ENCODE measurements around the gene SAMHD1. TPM values are rescaled to one million over a fixed set of nuclear protein-coding genes. Genes with fewer than 3 reads are reported as not detected.
"Not testable (repeated sequence)": the region's sequence is repeated elsewhere in the genome, so short reads cannot be mapped to it uniquely, and the experiment has no call there.

SAMHD1 gene
- total and polyA plus RNA-seq, 2 donors (not counting 3 experiments of a cell fraction or from before 2014, with no cell fraction given): 13.7 to 27.5 TPM

DNA sequence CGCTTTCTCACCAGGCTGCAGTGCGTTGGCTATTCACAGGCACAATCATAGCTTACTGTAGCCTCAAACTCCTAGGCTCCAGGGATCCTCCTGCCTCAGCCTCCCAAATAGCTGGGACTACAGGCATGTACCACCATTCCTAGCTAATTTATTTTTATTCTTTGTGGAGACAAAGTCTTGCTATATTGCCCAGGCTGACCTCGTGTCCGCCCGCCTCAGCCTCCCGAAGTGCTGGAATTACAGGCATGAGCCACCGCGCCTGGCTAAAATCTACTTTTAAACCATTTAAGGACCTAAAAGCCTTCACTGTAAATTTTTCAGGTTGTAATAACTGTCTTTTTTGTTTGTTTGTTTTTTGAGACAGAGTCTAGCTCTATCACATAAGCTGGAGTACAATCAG, 15.2 kb downstream of the SAMHD1 start:
- DNase-seq (ENCODE audit: low read depth, low spot score) (no peak), FAIRE-seq (no peak)
- dilution Hi-C loops (cut with MboI; ENCODE audit: extremely low pct_ligation_motif_present, low sequenced_read_pairs): no loop called here
- BruUV-seq (replicated peaks): no TSS peak
- Histone ChIP-seq H2AFZ (ENCODE audit: low read depth, low read length) (no peak overlapping the region), H3K4me3 (replicated peaks in 1 of 3; ENCODE audit: insufficient read depth in 1 of 3, low read depth in 1 of 3, low read length in 3 of 3) (no peak overlapping the region), H3K4me2 (ENCODE audit: insufficient read depth, low read length) (no peak overlapping the region), H3K27ac (ENCODE audit: insufficient read depth, low read depth, low read length) (no peak overlapping the region), H4K20me1 (replicated peaks; ENCODE audit: control insufficient read depth, extremely low read depth, insufficient read depth, low read length) (no peaks in the 10 kb centered on the region), H3K9me3 (replicated peaks; ENCODE audit: control insufficient read depth, insufficient read depth, low read length) (no peaks in the 10 kb centered on the region), H3K36me3 (ENCODE audit: control insufficient read depth in 2 of 2, extremely low read depth in 1 of 2, insufficient read depth in 2 of 2, low read length in 2 of 2) (peaks cover 0 to 3% of the 10 kb centered on the region in 2 experiments), H3K9ac (replicated peaks; ENCODE audit: extremely low read depth, insufficient read depth, low read length) (no peak overlapping the region), H3K27me3 (ENCODE audit: control insufficient read depth in 2 of 2, insufficient read depth in 2 of 2, low read length in 2 of 2) (no peaks in the 10 kb centered on the region), H3K79me2 (ENCODE audit: control insufficient read depth, insufficient read depth, low read length) (no peaks in the 10 kb centered on the region), H3K9me1 (replicated peaks; ENCODE audit: control insufficient read depth, extremely low read depth, insufficient read depth, low read length) (no peaks in the 10 kb centered on the region), H3K4me1 (ENCODE audit: control insufficient read depth, extremely low read depth, insufficient read depth, low read length) (no peaks in the 10 kb centered on the region)
- CTCF ChIA-PET: interaction anchor here (1.6 kb wide), 1 partner anchor 17 kb away, joined by 5 read pairs; no protein-coding TSS in a partner anchor
- POLR2A ChIA-PET: no interaction called here
- TF ChIP-seq POLR2AphosphoS5 (IDR thresholded peaks at IDR 0.05; ENCODE audit: insufficient read depth, low read depth, low read length): no peak
- no peak for TF ChIP-seq FOS (IDR thresholded peaks at IDR 0.05; ENCODE audit: borderline replicate concordance, insufficient read depth, low read length)
- no peak for TF ChIP-seq MYC (IDR thresholded peaks at IDR 0.05; ENCODE audit: low read depth, low read length)
- no peak for TF ChIP-seq POLR2A (IDR thresholded peaks at IDR 0.05; ENCODE audit: low read depth, low read length)
- TF ChIP-seq EZH2 (IDR thresholded peaks at IDR 0.05; ENCODE audit: borderline replicate concordance, low read depth, low read length, severe bottlenecking): no peak
- TF ChIP-seq CTCF (IDR thresholded peaks at IDR 0.05; ENCODE audit: extremely low read depth in 1 of 2, insufficient read depth in 1 of 2, low read depth in 1 of 2, low read length in 2 of 2): no peak
- TF ChIP-seq, protein P1, sequence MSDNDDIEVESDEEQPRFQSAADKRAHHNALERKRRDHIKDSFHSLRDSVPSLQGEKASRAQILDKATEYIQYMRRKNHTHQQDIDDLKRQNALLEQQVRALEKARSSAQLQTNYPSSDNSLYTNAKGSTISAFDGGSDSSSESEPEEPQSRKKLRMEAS (IDR thresholded peaks at IDR 0.05; ENCODE audit: insufficient read depth, insufficient read length): no peak
- no peak for TF ChIP-seq JUN (IDR thresholded peaks at IDR 0.05; ENCODE audit: borderline replicate concordance, insufficient read depth, insufficient read length, low read depth)
- TF ChIP-seq GATA2 (IDR thresholded peaks at IDR 0.05; ENCODE audit: insufficient read depth, insufficient read length, low read depth, low read length): no peak
- intact Hi-C loops (cut with micrococcal nuclease): no loop called here

GRCh38 chr20:36933571-36933970, 17.9 kb downstream of the SAMHD1 start:
- H3K79me2 ChIP-seq (ENCODE audit: control insufficient read depth, insufficient read depth, low read length); H3K4me3 ChIP-seq (replicated peaks in 1 of 3; ENCODE audit: insufficient read depth in 1 of 3, low read depth in 1 of 3, low read length in 3 of 3); H4K20me1 ChIP-seq (replicated peaks; ENCODE audit: control insufficient read depth, extremely low read depth, insufficient read depth, low read length); DNase-seq (ENCODE audit: low read depth, low spot score); BruUV-seq (replicated peaks); H3K9me3 ChIP-seq (replicated peaks; ENCODE audit: control insufficient read depth, insufficient read depth, low read length); intact Hi-C loops (cut with micrococcal nuclease); H3K9me1 ChIP-seq (replicated peaks; ENCODE audit: control insufficient read depth, extremely low read depth, insufficient read depth, low read length); FAIRE-seq; H3K27me3 ChIP-seq (ENCODE audit: control insufficient read depth in 2 of 2, insufficient read depth in 2 of 2, low read length in 2 of 2); POLR2A ChIA-PET; dilution Hi-C loops (cut with MboI; ENCODE audit: extremely low pct_ligation_motif_present, low sequenced_read_pairs); H3K27ac ChIP-seq (ENCODE audit: insufficient read depth, low read depth, low read length); H3K4me1 ChIP-seq (ENCODE audit: control insufficient read depth, extremely low read depth, insufficient read depth, low read length); H3K9ac ChIP-seq (replicated peaks; ENCODE audit: extremely low read depth, insufficient read depth, low read length); H3K36me3 ChIP-seq (ENCODE audit: control insufficient read depth in 2 of 2, extremely low read depth in 1 of 2, insufficient read depth in 2 of 2, low read length in 2 of 2); H3K4me2 ChIP-seq (ENCODE audit: insufficient read depth, low read length); H2AFZ ChIP-seq (ENCODE audit: low read depth, low read length): not testable (repeated sequence)
- CTCF ChIA-PET: interaction anchor here (5.2 kb wide), 1 partner anchor 14 kb away, joined by 23 read pairs; no protein-coding TSS in a partner anchor
